GM12891 (cell line): Measurements from ENCODE around the gene KCNMA1.
A peak's percentile ranks its signal among the peaks of the same experiment; 100 is the strongest.

Experiments used
- PAX5 ChIP-seq: IDR thresholded peaks from 2 replicates; pipeline ENCODE4 v1.6.1; 2011; ENCODE audit warnings: low read length, moderate library complexity, mild to moderate bottlenecking; ENCODE audit not compliant: insufficient read depth, severe bottlenecking
- POLR2A ChIP-seq: IDR thresholded peaks from 2 replicates; pipeline ENCODE4 v1.6.1; 2011; ENCODE audit warnings: low read depth, low read length, control low read depth
- POLR2AphosphoS5 ChIP-seq: IDR thresholded peaks from 2 replicates; pipeline ENCODE4 v1.6.1; 2011; ENCODE audit warnings: low read depth, low read length, control low read depth
- POU2F2 ChIP-seq: IDR thresholded peaks from 2 replicates; pipeline ENCODE4 v1.6.1; 2011; ENCODE audit warnings: low read depth, mild to moderate bottlenecking, control low read depth, low read length, moderate library complexity
- SPI1 ChIP-seq: IDR thresholded peaks from 2 replicates; pipeline ENCODE4 v1.6.1; 2011; ENCODE audit warnings: low read depth, low read length, control low read depth
- TAF1 ChIP-seq: IDR thresholded peaks from 2 replicates; pipeline ENCODE4 v1.6.1; 2011; ENCODE audit warnings: low read depth, low read length, control low read depth

DNA sequence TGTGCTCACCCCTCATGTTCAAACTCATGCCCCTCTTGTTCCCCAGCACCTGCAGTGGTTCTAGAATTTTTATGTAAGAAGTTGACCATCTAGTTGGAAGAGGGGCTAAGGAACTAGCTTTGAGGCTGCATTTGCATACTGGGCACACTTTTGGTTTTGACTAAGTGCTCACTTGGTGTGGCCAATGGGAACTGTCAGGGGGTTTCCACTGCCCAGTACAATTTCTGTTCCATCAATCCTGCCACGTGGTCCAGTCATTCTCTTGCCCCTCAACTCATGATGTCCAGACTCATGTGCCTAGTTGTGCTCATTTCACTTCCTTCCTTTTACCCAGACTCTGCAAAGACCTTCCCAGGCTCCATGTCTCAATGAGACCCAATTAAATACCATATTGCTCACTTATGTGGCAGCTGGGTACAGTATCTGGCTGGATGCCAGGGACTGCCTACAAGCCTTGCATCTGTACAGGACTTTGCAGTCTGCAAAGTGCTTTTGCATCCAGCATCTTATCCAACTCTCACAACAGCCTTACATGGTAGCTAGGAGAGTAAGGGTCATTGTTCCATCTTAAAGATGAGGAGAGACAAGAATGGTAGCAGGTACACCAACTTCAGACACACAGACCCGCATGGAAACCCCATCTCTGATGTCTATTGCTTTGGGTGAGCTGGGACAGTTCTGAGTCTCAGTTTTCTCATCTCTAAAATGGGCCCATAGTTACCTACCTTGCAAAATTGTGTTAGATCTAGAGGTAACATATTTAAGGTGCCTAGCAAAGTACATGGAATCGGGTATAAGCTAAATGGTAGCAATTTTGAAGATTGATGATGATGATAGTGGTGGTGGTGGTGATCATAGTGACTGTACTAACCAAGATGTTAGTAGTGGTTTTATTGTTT lies 30.1 kb upstream of the KCNMA1 start:
- no peak for TF ChIP-seq POLR2A
- no peak for TF ChIP-seq POLR2AphosphoS5
- TF ChIP-seq TAF1, result no peak
- no peak for TF ChIP-seq SPI1
- peak; percentile 68; the same call in 1 of the 2 replicates for TF ChIP-seq POU2F2
- no peak for TF ChIP-seq PAX5
